ENCODE measurements around the gene CSRNP3. TPM values are rescaled to one million over a fixed set of nuclear protein-coding genes. Genes with fewer than 3 reads are reported as not detected.

CSRNP3 gene
- total and polyA plus RNA-seq, 10 of the 15 experiments (the other 5 are each of a cell fraction or from before 2014, with no cell fraction given) = 0.03 to 5.2 (median 0.11) TPM; not detected in 1

- TF ChIP-seq RUNX3 (IDR thresholded peaks at IDR 0.05; ENCODE audit: low read length) = no peak
- TF ChIP-seq NRF1 (conservative IDR thresholded peaks at IDR 0.05; ENCODE audit: low read depth, low read length) = no peak
- no peak for TF ChIP-seq EZH2 (IDR thresholded peaks at IDR 0.05; ENCODE audit: borderline replicate concordance, control insufficient read depth, low read depth, low read length)
- TF ChIP-seq TARDBP (IDR thresholded peaks at IDR 0.05; ENCODE audit: borderline replicate concordance) = no peak
Observed at GRCh38 chr2:165425556-165425955, 43.9 kb upstream of the CSRNP3 start (continued).

DNA sequence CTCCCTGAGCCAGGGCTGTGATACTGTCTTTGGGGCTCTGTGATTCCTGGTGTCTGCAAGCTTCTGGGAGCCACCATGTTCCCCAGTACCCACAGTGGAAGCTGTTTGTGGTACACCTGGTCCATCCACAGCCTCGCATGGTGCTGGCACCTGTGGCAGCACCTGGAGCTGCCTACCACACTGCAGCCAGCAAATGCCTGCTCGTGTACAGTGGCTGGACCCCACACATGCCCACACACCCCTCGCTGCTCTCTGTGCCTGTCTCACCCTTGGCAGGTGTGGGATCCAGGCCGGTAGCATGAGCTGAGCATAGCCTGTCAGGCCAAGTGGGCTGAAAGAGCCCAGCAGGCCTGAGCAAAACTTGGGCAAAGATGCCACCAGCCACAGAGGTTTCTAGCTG lies 41.8 kb upstream of the CSRNP3 start:
- BruUV-seq (replicated peaks) = no TSS peak
- intact Hi-C loops (cut with micrococcal nuclease; ENCODE audit: unreplicated experiment) (no loop called here), in situ Hi-C loops (cut with MboI) (no loop called here)
- POLR2A ChIA-PET = interaction anchor here (1.0 kb wide), 1 partner anchor 13 kb away, joined by 4 read pairs; no protein-coding TSS in a partner anchor
- no peak for ATAC-seq
- CTCF ChIA-PET = interaction anchor here (0.8 to 1.2 kb wide), 3 partner anchors 9 to 125 kb away, joined by 3 to 5 read pairs (median 3); no protein-coding TSS in a partner anchor
- Histone ChIP-seq H3K36me3 (ENCODE audit: control insufficient read depth in 2 of 2, insufficient read depth in 2 of 2, low read length in 1 of 2) (no peaks in the 10 kb centered on the region), H3K27me3 (replicated peaks in 1 of 2; ENCODE audit: control insufficient read depth in 2 of 2, insufficient read depth in 2 of 2, low read length in 1 of 2) (no peaks in the 10 kb centered on the region), H3K4me3 (no peak overlapping the region), H3K27ac (ENCODE audit: control insufficient read depth, insufficient read depth) (no peak overlapping the region), H2AFZ (ENCODE audit: control insufficient read depth, low read depth, low read length) (no peak overlapping the region), H3K9me3 (replicated peaks; ENCODE audit: control insufficient read depth, insufficient read depth, low read length) (no peaks in the 10 kb centered on the region), H3K79me2 (ENCODE audit: control insufficient read depth, insufficient read depth, low read length) (no peaks in the 10 kb centered on the region), H3K4me2 (ENCODE audit: control insufficient read depth, insufficient read depth) (no peak overlapping the region), H4K20me1 (ENCODE audit: control insufficient read depth, insufficient read depth) (no peaks in the 10 kb centered on the region), H3K9ac (ENCODE audit: control insufficient read depth, insufficient read depth, low read length) (no peak overlapping the region), H3K4me1 (ENCODE audit: control insufficient read depth, insufficient read depth, low read length) (no peaks in the 10 kb centered on the region)
- SMC1A ChIA-PET (ENCODE audit: uncharacterized antibody, unreplicated experiment) = interaction anchor here (0.8 to 1.9 kb wide), 4 partner anchors 9 to 26 kb away, joined by 3 to 9 read pairs (median 3); no protein-coding TSS in a partner anchor
- TF ChIP-seq TAF1 (IDR thresholded peaks at IDR 0.05; ENCODE audit: borderline replicate concordance, low read depth, low read length) = no peak
- TF ChIP-seq HDAC2 (IDR thresholded peaks at IDR 0.05) = no peak
- TF ChIP-seq, protein P1, sequence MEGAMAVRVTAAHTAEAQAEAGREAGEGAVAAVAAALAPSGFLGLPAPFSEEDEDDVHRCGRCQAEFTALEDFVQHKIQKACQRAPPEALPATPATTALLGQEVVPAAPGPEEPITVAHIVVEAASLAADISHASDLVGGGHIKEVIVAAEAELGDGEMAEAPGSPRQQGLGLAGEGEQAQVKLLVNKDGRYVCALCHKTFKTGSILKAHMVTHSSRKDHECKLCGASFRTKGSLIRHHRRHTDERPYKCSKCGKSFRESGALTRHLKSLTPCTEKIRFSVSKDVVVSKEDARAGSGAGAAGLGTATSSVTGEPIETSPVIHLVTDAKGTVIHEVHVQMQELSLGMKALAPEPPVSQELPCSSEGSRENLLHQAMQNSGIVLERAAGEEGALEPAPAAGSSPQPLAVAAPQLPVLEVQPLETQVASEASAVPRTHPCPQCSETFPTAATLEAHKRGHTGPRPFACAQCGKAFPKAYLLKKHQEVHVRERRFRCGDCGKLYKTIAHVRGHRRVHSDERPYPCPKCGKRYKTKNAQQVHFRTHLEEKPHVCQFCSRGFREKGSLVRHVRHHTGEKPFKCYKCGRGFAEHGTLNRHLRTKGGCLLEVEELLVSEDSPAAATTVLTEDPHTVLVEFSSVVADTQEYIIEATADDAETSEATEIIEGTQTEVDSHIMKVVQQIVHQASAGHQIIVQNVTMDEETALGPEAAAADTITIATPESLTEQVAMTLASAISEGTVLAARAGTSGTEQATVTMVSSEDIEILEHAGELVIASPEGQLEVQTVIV (IDR thresholded peaks at IDR 0.05; ENCODE audit: borderline replicate concordance, partially characterized antibody) = no peak
- no peak for TF ChIP-seq FOS (IDR thresholded peaks at IDR 0.05; ENCODE audit: borderline replicate concordance, extremely low read depth, insufficient read length)
- TF ChIP-seq CBFB (IDR thresholded peaks at IDR 0.05; ENCODE audit: low read depth) = no peak
- TF ChIP-seq STAT3 (IDR thresholded peaks at IDR 0.05; ENCODE audit: low read depth, low read length) = no peak
- TF ChIP-seq, protein P2, sequence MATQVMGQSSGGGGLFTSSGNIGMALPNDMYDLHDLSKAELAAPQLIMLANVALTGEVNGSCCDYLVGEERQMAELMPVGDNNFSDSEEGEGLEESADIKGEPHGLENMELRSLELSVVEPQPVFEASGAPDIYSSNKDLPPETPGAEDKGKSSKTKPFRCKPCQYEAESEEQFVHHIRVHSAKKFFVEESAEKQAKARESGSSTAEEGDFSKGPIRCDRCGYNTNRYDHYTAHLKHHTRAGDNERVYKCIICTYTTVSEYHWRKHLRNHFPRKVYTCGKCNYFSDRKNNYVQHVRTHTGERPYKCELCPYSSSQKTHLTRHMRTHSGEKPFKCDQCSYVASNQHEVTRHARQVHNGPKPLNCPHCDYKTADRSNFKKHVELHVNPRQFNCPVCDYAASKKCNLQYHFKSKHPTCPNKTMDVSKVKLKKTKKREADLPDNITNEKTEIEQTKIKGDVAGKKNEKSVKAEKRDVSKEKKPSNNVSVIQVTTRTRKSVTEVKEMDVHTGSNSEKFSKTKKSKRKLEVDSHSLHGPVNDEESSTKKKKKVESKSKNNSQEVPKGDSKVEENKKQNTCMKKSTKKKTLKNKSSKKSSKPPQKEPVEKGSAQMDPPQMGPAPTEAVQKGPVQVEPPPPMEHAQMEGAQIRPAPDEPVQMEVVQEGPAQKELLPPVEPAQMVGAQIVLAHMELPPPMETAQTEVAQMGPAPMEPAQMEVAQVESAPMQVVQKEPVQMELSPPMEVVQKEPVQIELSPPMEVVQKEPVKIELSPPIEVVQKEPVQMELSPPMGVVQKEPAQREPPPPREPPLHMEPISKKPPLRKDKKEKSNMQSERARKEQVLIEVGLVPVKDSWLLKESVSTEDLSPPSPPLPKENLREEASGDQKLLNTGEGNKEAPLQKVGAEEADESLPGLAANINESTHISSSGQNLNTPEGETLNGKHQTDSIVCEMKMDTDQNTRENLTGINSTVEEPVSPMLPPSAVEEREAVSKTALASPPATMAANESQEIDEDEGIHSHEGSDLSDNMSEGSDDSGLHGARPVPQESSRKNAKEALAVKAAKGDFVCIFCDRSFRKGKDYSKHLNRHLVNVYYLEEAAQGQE (IDR thresholded peaks at IDR 0.05; ENCODE audit: low read depth, low read length) = no peak
- no peak for TF ChIP-seq ATF3 (IDR thresholded peaks at IDR 0.05; ENCODE audit: borderline replicate concordance, extremely low read depth, low read depth, low read length)
- no peak for TF ChIP-seq PKNOX1 (IDR thresholded peaks at IDR 0.05)
- TF ChIP-seq SPI1 (IDR thresholded peaks at IDR 0.05; ENCODE audit: borderline replicate concordance, insufficient read depth, low read depth, low read length) = no peak
- FAIRE-seq = no peak
- RAD21 ChIA-PET (ENCODE audit: unreplicated experiment) = interaction anchor here (1.4 to 1.5 kb wide), 2 partner anchors 9 to 25 kb away, joined by 5 to 6 read pairs; no protein-coding TSS in a partner anchor
- WGBS (ENCODE audit: insufficient coverage, insufficient replicate concordance, low lambda C conversion rate, missing lambda C conversion rate) = 21% methylated on average over 4 of the region's 4 CpGs
- no peak for DNase-seq (ENCODE audit: low read depth, low spot score)

Data from GM12878 (cell line).